ENCODE results near the gene RAB27B. TPM values are rescaled to one million over a fixed set of nuclear protein-coding genes. Genes with fewer than 3 reads are reported as not detected.

The RAB27B gene
- total RNA-seq, 1 donor from 2014 or later = 0.44 TPM

DNA sequence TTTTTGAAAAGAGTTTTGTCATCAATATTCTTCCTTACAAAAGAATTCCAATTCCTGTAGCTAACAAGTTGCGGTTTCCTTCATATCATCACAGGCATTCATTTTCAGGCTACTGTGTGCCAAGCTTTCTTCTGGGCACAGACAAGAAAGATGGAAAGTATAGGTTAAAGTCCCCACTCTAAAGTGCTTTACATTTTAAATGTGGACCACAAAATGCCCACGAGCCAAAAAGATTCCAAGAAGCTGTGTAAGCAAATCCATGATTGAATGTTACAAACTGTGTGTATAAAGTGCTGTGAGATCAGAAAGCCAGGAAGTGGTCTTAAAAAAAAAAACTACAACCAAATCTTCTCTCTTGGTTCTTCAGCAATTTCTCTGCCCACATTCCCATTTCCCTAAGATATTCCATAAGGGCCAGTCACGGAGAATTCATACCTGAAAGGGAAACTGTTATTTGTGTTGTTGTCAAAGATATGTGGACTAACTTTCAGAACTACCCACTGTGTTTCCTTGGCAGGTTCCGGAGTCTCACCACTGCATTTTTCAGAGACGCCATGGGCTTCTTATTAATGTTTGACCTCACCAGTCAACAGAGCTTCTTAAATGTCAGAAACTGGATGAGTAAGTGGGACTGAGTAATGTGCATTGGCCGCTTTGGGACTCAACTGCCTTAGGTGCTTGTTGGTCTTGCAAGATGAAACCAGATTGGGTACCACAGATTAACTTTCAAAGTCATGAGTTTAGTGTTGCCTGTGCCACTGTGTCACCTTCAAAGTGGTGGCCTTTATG lies 55.7 kb downstream of the RAB27B start:
- H3K9me3 Mint-ChIP-seq = peaks cover 3% of the 10 kb centered on the region
- TF ChIP-seq, protein P1, sequence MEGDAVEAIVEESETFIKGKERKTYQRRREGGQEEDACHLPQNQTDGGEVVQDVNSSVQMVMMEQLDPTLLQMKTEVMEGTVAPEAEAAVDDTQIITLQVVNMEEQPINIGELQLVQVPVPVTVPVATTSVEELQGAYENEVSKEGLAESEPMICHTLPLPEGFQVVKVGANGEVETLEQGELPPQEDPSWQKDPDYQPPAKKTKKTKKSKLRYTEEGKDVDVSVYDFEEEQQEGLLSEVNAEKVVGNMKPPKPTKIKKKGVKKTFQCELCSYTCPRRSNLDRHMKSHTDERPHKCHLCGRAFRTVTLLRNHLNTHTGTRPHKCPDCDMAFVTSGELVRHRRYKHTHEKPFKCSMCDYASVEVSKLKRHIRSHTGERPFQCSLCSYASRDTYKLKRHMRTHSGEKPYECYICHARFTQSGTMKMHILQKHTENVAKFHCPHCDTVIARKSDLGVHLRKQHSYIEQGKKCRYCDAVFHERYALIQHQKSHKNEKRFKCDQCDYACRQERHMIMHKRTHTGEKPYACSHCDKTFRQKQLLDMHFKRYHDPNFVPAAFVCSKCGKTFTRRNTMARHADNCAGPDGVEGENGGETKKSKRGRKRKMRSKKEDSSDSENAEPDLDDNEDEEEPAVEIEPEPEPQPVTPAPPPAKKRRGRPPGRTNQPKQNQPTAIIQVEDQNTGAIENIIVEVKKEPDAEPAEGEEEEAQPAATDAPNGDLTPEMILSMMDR (conservative IDR thresholded peaks at IDR 0.05) = no peak
- no peak overlapping the region for H3K27ac Mint-ChIP-seq (ENCODE audit: unreplicated experiment)
- no peaks in the 10 kb centered on the region for H3K36me3 Mint-ChIP-seq (ENCODE audit: low read depth)
- no peak for DNase-seq (ENCODE audit: low read depth, low spot score)
- no peak overlapping the region for H3K4me3 Mint-ChIP-seq
- H3K27me3 Mint-ChIP-seq (ENCODE audit: low read depth) = no peaks in the 10 kb centered on the region
- peaks cover 19% of the 10 kb centered on the region for H3K4me1 Mint-ChIP-seq

DNA sequence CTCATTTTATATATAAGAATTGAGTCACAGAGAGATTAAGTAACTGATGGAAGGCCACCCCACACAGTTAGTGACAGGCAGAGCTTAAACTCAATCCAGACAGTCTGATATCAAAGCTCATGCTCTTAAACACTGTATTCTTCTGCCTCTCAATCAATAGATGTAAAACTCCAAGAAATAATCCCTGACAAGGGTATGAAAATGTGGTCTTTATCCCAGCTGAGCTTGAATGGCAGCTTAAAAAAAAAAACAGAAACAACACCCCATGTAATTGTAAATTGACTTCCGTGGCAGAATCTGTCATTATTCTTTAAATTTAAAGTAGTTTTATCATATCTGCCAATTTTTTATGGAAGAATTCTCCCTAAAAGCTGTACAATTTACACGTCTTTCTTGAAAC lies 60.1 kb downstream of the RAB27B start:
- TF ChIP-seq, protein P1 (conservative IDR thresholded peaks at IDR 0.05) = no peak
- Mint-ChIP-seq H3K4me1 (no peaks in the 10 kb centered on the region), H3K9me3 (peaks cover 3% of the 10 kb centered on the region), H3K27ac (ENCODE audit: unreplicated experiment) (no peak overlapping the region), H3K4me3 (no peak overlapping the region), H3K36me3 (ENCODE audit: low read depth) (no peaks in the 10 kb centered on the region), H3K27me3 (ENCODE audit: low read depth) (no peaks in the 10 kb centered on the region)
- DNase-seq (ENCODE audit: low read depth, low spot score) = no peak

DNA sequence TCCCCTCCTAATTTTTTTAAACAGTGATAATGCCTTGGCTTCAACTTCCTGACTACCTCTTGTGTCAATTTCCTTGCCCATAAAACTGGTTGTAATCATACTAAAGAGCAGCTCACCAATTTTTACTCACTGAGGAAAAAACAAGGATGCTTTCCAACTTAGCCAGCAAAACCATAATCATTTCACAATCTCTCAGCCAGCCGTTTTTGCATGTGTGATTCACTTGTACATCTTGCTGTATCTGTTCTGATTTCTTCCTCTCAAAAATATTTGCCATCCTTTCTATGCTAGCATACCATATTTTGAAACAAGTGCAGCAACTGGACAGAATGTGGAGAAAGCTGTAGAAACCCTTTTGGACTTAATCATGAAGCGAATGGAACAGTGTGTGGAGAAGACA lies 60.7 kb downstream of the RAB27B start:
- Mint-ChIP-seq H3K36me3 (ENCODE audit: low read depth) (no peaks in the 10 kb centered on the region), H3K9me3 (peaks cover 3% of the 10 kb centered on the region), H3K4me3 (no peak overlapping the region), H3K27me3 (ENCODE audit: low read depth) (no peaks in the 10 kb centered on the region), H3K27ac (ENCODE audit: unreplicated experiment) (no peak overlapping the region), H3K4me1 (no peaks in the 10 kb centered on the region)
- TF ChIP-seq, protein P1 (conservative IDR thresholded peaks at IDR 0.05) = no peak
- DNase-seq (ENCODE audit: low read depth, low spot score) = no peak

DNA sequence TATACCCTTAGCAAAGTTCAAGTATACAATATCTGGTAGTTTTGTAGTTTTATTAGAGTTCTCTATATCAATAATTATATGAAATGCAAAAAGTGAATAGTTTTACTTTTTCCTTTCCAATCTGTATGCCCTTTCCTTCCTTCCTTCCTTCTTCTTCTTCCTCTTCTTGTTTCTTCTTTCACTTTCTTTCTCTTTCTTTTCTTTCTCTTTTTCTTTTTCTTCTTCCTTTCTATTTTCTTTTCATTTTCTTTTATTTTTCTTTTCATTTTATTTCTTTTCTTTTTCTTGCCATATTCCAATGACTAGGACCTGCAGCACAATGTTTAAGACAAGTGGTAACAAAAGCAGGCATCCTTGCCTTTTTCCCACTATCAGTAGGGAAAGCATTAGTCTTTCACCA lies 71.2 kb downstream of the RAB27B start:
- DNase-seq (ENCODE audit: low read depth, low spot score) = no peak
- Mint-ChIP-seq H3K4me1 (no peaks in the 10 kb centered on the region), H3K9me3 (no peaks in the 10 kb centered on the region), H3K36me3 (ENCODE audit: low read depth) (no peaks in the 10 kb centered on the region), H3K27me3 (ENCODE audit: low read depth) (no peaks in the 10 kb centered on the region), H3K4me3 (no peak overlapping the region), H3K27ac (ENCODE audit: unreplicated experiment) (no peak overlapping the region)
- TF ChIP-seq, protein P1 (conservative IDR thresholded peaks at IDR 0.05) = no peak

DNA sequence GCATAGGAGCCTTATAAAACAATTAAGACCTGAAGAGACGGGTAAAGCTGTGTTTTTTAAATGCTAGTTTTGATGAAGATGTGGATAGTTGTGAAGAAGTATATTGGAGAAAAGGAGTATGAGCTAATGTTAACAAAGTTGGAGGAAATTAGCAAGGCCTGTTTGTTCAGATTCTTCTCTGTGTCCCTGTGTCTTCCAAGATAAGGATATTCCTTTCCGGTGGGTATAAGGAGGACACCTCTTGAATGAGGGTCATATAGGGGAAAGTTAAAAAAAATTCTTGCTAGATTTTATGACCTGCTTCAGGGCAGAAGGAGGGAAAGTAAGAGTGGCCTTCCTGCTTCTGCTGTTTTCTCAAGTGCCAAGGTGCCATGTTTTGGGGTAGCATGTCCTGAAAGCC lies 72.0 kb downstream of the RAB27B start:
- TF ChIP-seq, protein P1 (conservative IDR thresholded peaks at IDR 0.05) = no peak
- H3K27me3 Mint-ChIP-seq (ENCODE audit: low read depth) = no peaks in the 10 kb centered on the region
- no peaks in the 10 kb centered on the region for H3K36me3 Mint-ChIP-seq (ENCODE audit: low read depth)
- H3K4me1 Mint-ChIP-seq = no peaks in the 10 kb centered on the region
- no peaks in the 10 kb centered on the region for H3K9me3 Mint-ChIP-seq
- H3K27ac Mint-ChIP-seq (ENCODE audit: unreplicated experiment) = no peak overlapping the region
- H3K4me3 Mint-ChIP-seq = no peak overlapping the region
- no peak for DNase-seq (ENCODE audit: low read depth, low spot score)

Measured in neural crest cell (in vitro differentiated cells).